T-cell (primary cell): ENCODE results near the gene CNMD. TPM values are rescaled to one million over a fixed set of nuclear protein-coding genes. Genes with fewer than 3 reads are reported as not detected.
"Not testable (repeated sequence)": the region's sequence is repeated elsewhere in the genome, so short reads cannot be mapped to it uniquely, and the experiment has no call there.

Source experiments
- ATAC-seq, 4 experiments: fragments of 200-7000 bp in 3 of 4; fragments of 150-1000 bp in 1 of 4; cut with Tn5 transposase; replicated peaks in 1 of 4; 1 replicate in 3 of 4; 2 replicates in 1 of 4; pipeline ENCODE4 v1.10.0; 2021; ENCODE audit warnings: moderate library complexity in 3 of 4, mild to moderate bottlenecking in 2 of 4, moderate number of reproducible peaks in 1 of 4
- CTCF ChIA-PET, 2 donors: fragments of 300-600 bp; sonication (Branson Sonifier 250); formaldehyde crosslinking; loops; one replicate each; lab custom pipeline; 2022; ENCODE audit warnings: antibody characterized with exemption in 2 of 2; lab: Charles Lee
- POLR2A ChIA-PET, 2 donors: fragments of 300-600 bp; sonication (Branson Sonifier 250); formaldehyde crosslinking; loops; one replicate each; lab custom pipeline; 2022; ENCODE audit warnings: antibody characterized with exemption in 2 of 2; lab: Charles Lee
- DNase-seq, 35 experiments: peaks; one replicate each; pipeline versions ENCODE4 v3.0.0 to v3.0.0-alpha.2; 2013 to 2023
- H3K27ac ChIP-seq: one replicate; pipeline ENCODE4 v1.5.1; 2013; ENCODE audit warnings: low read length
- H3K27me3 ChIP-seq, 2 experiments: replicated peaks in 1 of 2; 1 replicate in 1 of 2; 2 replicates in 1 of 2; pipeline versions ENCODE4 v1.6.1 to v1.7.0; 2013; ENCODE audit warnings: low read length in 1 of 2, mixed read lengths in 1 of 2; ENCODE audit not compliant: control insufficient read depth in 2 of 2, insufficient read depth in 2 of 2; ENCODE audit errors: extremely low read depth in 1 of 2
- H3K36me3 ChIP-seq, 2 donors: 1 replicate in 1 of 2; 2 replicates in 1 of 2; pipeline versions ENCODE4 v1.6.1 to v1.7.0; 2013; ENCODE audit warnings: low read length in 1 of 2; ENCODE audit not compliant: control insufficient read depth in 2 of 2, insufficient read depth in 1 of 2; ENCODE audit errors: extremely low read depth in 1 of 2
- H3K4me1 ChIP-seq, 2 experiments: 1 replicate in 1 of 2; 2 replicates in 1 of 2; pipeline versions ENCODE4 v1.6.1 to v1.7.0; 2013; ENCODE audit warnings: low read length in 2 of 2, mixed read lengths in 1 of 2; ENCODE audit not compliant: insufficient read depth in 2 of 2, control insufficient read depth in 1 of 2; ENCODE audit errors: extremely low read depth in 1 of 2
- H3K4me3 ChIP-seq, 2 donors: 1 replicate in 1 of 2; 2 replicates in 1 of 2; pipeline versions ENCODE4 v1.5.1 to v1.7.0; 2013; ENCODE audit warnings: mild to moderate bottlenecking in 2 of 2, low read length in 1 of 2, moderate library complexity in 1 of 2; ENCODE audit not compliant: control insufficient read depth in 1 of 2; ENCODE audit errors: extremely low read depth in 1 of 2
- H3K9me3 ChIP-seq: 2 replicates; pipeline ENCODE4 v1.7.0; 2013
- H3K27ac Mint-ChIP-seq, 2 donors: one replicate each; pipeline ENCODE4 v1.8.0; 2020 to 2021; ENCODE audit warnings: mild to moderate bottlenecking in 2 of 2, mixed read lengths in 2 of 2
- H3K27me3 Mint-ChIP-seq, 2 donors: one replicate each; pipeline ENCODE4 v1.8.0; 2021 to 2022; ENCODE audit warnings: mixed read lengths in 2 of 2
- H3K36me3 Mint-ChIP-seq: one replicate; pipeline ENCODE4 v1.8.0; 2021; ENCODE audit warnings: mixed read lengths
- H3K4me1 Mint-ChIP-seq, 3 donors: one replicate each; pipeline ENCODE4 v1.8.0; 2020 to 2022; ENCODE audit warnings: mixed read lengths in 3 of 3, mild to moderate bottlenecking in 1 of 3
- H3K4me3 Mint-ChIP-seq, 3 donors: one replicate each; pipeline ENCODE4 v1.8.0; 2020 to 2022; ENCODE audit warnings: mild to moderate bottlenecking in 3 of 3, mixed read lengths in 3 of 3, moderate library complexity in 3 of 3
- H3K9me3 Mint-ChIP-seq, 3 donors: one replicate each; pipeline ENCODE4 v1.8.0; 2020 to 2022; ENCODE audit warnings: mixed read lengths in 3 of 3
- WGBS: methylation state at CpG from one replicate; pipeline ENCODE4 v1.1.5; 2013; ENCODE audit warnings: missing lambda C conversion rate; ENCODE audit not compliant: insufficient coverage; 5-methylcytosine and 5-hydroxymethylcytosine counted together
- total RNA-seq, 35 experiments: library from RNA in 6 of 35; stranded (reverse) in 6 of 35; fragments of 120-200 nt in 1 of 35; gene quantifications; one replicate each; pipeline versions ENCODE4 v1.2.1 to v1.2.4 and lab custom pipeline; 2013 to 2026

Gene CNMD
- total RNA-seq, 5 donors from 2014 or later (not counting 1 experiment from before 2014, with no cell fraction given) = not detected

- no peaks in the 10 kb centered on the region for H3K36me3 Mint-ChIP-seq
- WGBS = 100% methylated on average over 2 of the region's 3 CpGs
- H3K4me1 Mint-ChIP-seq = no peaks in the 10 kb centered on the region
- POLR2A ChIA-PET = no interaction called here
- CTCF ChIA-PET = no interaction called here
- no peaks in the 10 kb centered on the region for H3K9me3 ChIP-seq
- ATAC-seq (no peak), DNase-seq (no peak)
- no peak overlapping the region for H3K4me3 Mint-ChIP-seq
- H3K27me3 ChIP-seq = peaks cover 0 to 5% of the 10 kb centered on the region in 2 experiments
- no peaks in the 10 kb centered on the region for H3K4me1 ChIP-seq
- peaks cover 0 to 1% (median 0%) of the 10 kb centered on the region in 3 donors for H3K9me3 Mint-ChIP-seq
- no peaks in the 10 kb centered on the region for H3K36me3 ChIP-seq
- H3K27ac Mint-ChIP-seq = no peak overlapping the region
- H3K27me3 Mint-ChIP-seq = peaks cover 0 to 1% of the 10 kb centered on the region in 2 donors
- H3K27ac ChIP-seq = no peak overlapping the region
- H3K4me3 ChIP-seq = no peak overlapping the region
Observed at GRCh38 chr13:52711286-52711685, 28.3 kb downstream of the CNMD start.

- H3K27me3 Mint-ChIP-seq = not testable (repeated sequence)
- WGBS = 90% methylated on average over 6 of the region's 12 CpGs
Observed at GRCh38 chr13:52708266-52708665, 31.4 kb downstream of the CNMD start.

GRCh38 chr13:52707375-52707774 is 32.2 kb downstream of the CNMD start:
- ChIA-PET CTCF (no interaction called here), POLR2A (no interaction called here)
- no peak overlapping the region for H3K27ac Mint-ChIP-seq
- H3K4me3 Mint-ChIP-seq = no peak overlapping the region
- Histone ChIP-seq H3K4me1 (no peaks in the 10 kb centered on the region), H3K27ac (no peak overlapping the region), H3K36me3 (no peaks in the 10 kb centered on the region), H3K9me3 (no peaks in the 10 kb centered on the region), H3K4me3 (no peak overlapping the region), H3K27me3 (peaks cover 0 to 5% of the 10 kb centered on the region in 2 experiments)
- no peak for ATAC-seq
- DNase-seq = no peak
- H3K27me3 Mint-ChIP-seq = no peaks in the 10 kb centered on the region
- H3K9me3 Mint-ChIP-seq = no peaks in the 10 kb centered on the region
- H3K36me3 Mint-ChIP-seq = peaks cover 3% of the 10 kb centered on the region
- H3K4me1 Mint-ChIP-seq = no peaks in the 10 kb centered on the region
- 43% methylated on average over 1 of the region's 1 CpG for WGBS

More at GRCh38 chr13:52708266-52708665, 31.4 kb downstream of the CNMD start:
- H3K4me1 Mint-ChIP-seq, H3K27ac ChIP-seq, H3K27ac Mint-ChIP-seq, H3K27me3 ChIP-seq, ATAC-seq, H3K4me3 ChIP-seq, DNase-seq, H3K36me3 ChIP-seq, POLR2A ChIA-PET, H3K4me3 Mint-ChIP-seq, H3K36me3 Mint-ChIP-seq, H3K9me3 Mint-ChIP-seq, CTCF ChIA-PET, H3K4me1 ChIP-seq, H3K9me3 ChIP-seq: not testable (repeated sequence)

GRCh38 chr13:52706081-52706480 is 33.5 kb downstream of the CNMD start:
- ChIA-PET CTCF (no interaction called here), POLR2A (no interaction called here)
- H3K4me1 Mint-ChIP-seq = peaks cover 0 to 5% (median 0%) of the 10 kb centered on the region in 3 donors
- no peaks in the 10 kb centered on the region for H3K9me3 Mint-ChIP-seq
- peaks cover 3% of the 10 kb centered on the region for H3K36me3 Mint-ChIP-seq
- no CpG with 5 or more reads among the region's 3 CpGs for WGBS
- no peak for DNase-seq
- H3K4me3 Mint-ChIP-seq = no peak overlapping the region
- Histone ChIP-seq H3K9me3 (no peaks in the 10 kb centered on the region), H3K4me1 (no peaks in the 10 kb centered on the region), H3K4me3 (no peak overlapping the region), H3K27ac (no peak overlapping the region), H3K27me3 (peaks cover 0 to 5% of the 10 kb centered on the region in 2 experiments), H3K36me3 (no peaks in the 10 kb centered on the region)
- no peaks in the 10 kb centered on the region for H3K27me3 Mint-ChIP-seq
- ATAC-seq = no peak
- no peak overlapping the region for H3K27ac Mint-ChIP-seq

- Mint-ChIP-seq H3K4me3 (no peak overlapping the region), H3K9me3 (no peaks in the 10 kb centered on the region), H3K4me1 (peaks cover 0 to 5% (median 0%) of the 10 kb centered on the region in 3 donors), H3K36me3 (peaks cover 12% of the 10 kb centered on the region), H3K27me3 (no peaks in the 10 kb centered on the region), H3K27ac (no peak overlapping the region)
- DNase-seq (no peak), ATAC-seq (no peak)
- Histone ChIP-seq H3K4me3 (no peak overlapping the region), H3K27me3 (peaks cover 0 to 2% of the 10 kb centered on the region in 2 experiments), H3K27ac (no peak overlapping the region), H3K9me3 (no peaks in the 10 kb centered on the region), H3K4me1 (no peaks in the 10 kb centered on the region), H3K36me3 (no peaks in the 10 kb centered on the region)
- CTCF ChIA-PET = no interaction called here
- POLR2A ChIA-PET = no interaction called here
- no CpG with 5 or more reads among the region's 6 CpGs for WGBS
Observed at GRCh38 chr13:52703482-52703881, 36.1 kb downstream of the CNMD start.

GRCh38 chr13:52701728-52702465 is 37.7 kb downstream of the CNMD start:
- no peaks in the 10 kb centered on the region for H3K27me3 ChIP-seq
- CTCF ChIA-PET = interaction anchor here in 1 of 2 donors (0.7 kb wide), 1 partner anchor 107 kb away, joined by 3 read pairs; no protein-coding TSS in a partner anchor
- H3K4me3 Mint-ChIP-seq = no peak overlapping the region
- no peaks in the 10 kb centered on the region for H3K27me3 Mint-ChIP-seq
- H3K4me1 ChIP-seq = no peaks in the 10 kb centered on the region
- POLR2A ChIA-PET = interaction anchor here in 1 of 2 donors (0.6 to 0.7 kb wide), 2 partner anchors 286 to 1274 kb away, joined by 3 to 4 read pairs; no protein-coding TSS in a partner anchor
- no peaks in the 10 kb centered on the region for H3K36me3 ChIP-seq
- H3K4me1 Mint-ChIP-seq = peaks cover 0 to 5% (median 0%) of the 10 kb centered on the region in 3 donors
- no peaks in the 10 kb centered on the region for H3K9me3 ChIP-seq
- no peak overlapping the region for H3K27ac ChIP-seq
- no peak overlapping the region for H3K4me3 ChIP-seq
- H3K9me3 Mint-ChIP-seq = no peaks in the 10 kb centered on the region
- H3K36me3 Mint-ChIP-seq = peaks cover 22% of the 10 kb centered on the region
- 61% methylated on average over 4 of the region's 6 CpGs for WGBS
- no peak for DNase-seq
- ATAC-seq = no peak
- H3K27ac Mint-ChIP-seq = no peak overlapping the region
